Panc1 (cell line): ENCODE data around the gene ELMO1.

ENCODE experiments used
- SIN3A ChIP-seq: IDR thresholded peaks from 2 replicates; pipeline ENCODE4 v1.6.1; 2012; ENCODE audit warnings: low read depth, mild to moderate bottlenecking, low read length, moderate library complexity, borderline replicate concordance; ENCODE audit not compliant: insufficient read depth
- TF ChIP-seq, protein P1 (sequence below): fragments of 450-650 bp; IDR thresholded peaks from 2 replicates; pipeline ENCODE4 v1.5.1; 2017; ENCODE audit warnings: mild to moderate bottlenecking

GRCh38 chr7:37018954-37019353, 429.7 kb downstream of the ELMO1 start:
- TF ChIP-seq, protein P1, sequence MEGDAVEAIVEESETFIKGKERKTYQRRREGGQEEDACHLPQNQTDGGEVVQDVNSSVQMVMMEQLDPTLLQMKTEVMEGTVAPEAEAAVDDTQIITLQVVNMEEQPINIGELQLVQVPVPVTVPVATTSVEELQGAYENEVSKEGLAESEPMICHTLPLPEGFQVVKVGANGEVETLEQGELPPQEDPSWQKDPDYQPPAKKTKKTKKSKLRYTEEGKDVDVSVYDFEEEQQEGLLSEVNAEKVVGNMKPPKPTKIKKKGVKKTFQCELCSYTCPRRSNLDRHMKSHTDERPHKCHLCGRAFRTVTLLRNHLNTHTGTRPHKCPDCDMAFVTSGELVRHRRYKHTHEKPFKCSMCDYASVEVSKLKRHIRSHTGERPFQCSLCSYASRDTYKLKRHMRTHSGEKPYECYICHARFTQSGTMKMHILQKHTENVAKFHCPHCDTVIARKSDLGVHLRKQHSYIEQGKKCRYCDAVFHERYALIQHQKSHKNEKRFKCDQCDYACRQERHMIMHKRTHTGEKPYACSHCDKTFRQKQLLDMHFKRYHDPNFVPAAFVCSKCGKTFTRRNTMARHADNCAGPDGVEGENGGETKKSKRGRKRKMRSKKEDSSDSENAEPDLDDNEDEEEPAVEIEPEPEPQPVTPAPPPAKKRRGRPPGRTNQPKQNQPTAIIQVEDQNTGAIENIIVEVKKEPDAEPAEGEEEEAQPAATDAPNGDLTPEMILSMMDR: no peak
- TF ChIP-seq SIN3A: no peak
